ENCODE measurements around the gene KCNA5.
A peak's percentile ranks its signal among the peaks of the same experiment; 100 is the strongest.

Gene KCNA5

GRCh38 chr12:5043589-5044419 lies at the start of gene KCNA5:
Gene KCNA5 (plus strand): TSS chr12:5043879. CDS start chr12:5044148, 269 bp downstream.
- no peak for DNase-seq

GRCh38 chr12:4994622-4995021 lies 49.1 kb upstream of the KCNA5 start:
- DNase-seq, result no peak

GRCh38 chr12:4996714-4997113 lies 47.0 kb upstream of the KCNA5 start:
- DNase-seq, result no peak

- peak; percentile 38 for DNase-seq
These were observed 45.7 kb upstream of the KCNA5 start for GRCh38 chr12:4997939-4998338.

GRCh38 chr12:5000204-5000603 lies 43.5 kb upstream of the KCNA5 start:
- no peak for DNase-seq

- DNase-seq, result no peak
These were observed 42.9 kb upstream of the KCNA5 start for GRCh38 chr12:5000658-5001385.

GRCh38 chr12:5003025-5003666 lies 40.5 kb upstream of the KCNA5 start:
- no peak for DNase-seq

- no peak for DNase-seq
These were observed 35.0 kb upstream of the KCNA5 start for GRCh38 chr12:5008661-5009060.

- no peak for DNase-seq
These were observed 33.5 kb upstream of the KCNA5 start for GRCh38 chr12:5010151-5010550.

GRCh38 chr12:5012337-5012736 lies 31.3 kb upstream of the KCNA5 start:
- DNase-seq, result no peak

- no peak for DNase-seq
These were observed 30.4 kb upstream of the KCNA5 start for GRCh38 chr12:5013266-5013730.

- DNase-seq, result no peak
These were observed 29.4 kb upstream of the KCNA5 start for GRCh38 chr12:5014269-5014668.

GRCh38 chr12:5015711-5016492 lies 27.8 kb upstream of the KCNA5 start:
- DNase-seq, result no peak

GRCh38 chr12:5016526-5016925 lies 27.2 kb upstream of the KCNA5 start:
- no peak for DNase-seq

GRCh38 chr12:5017638-5018348 lies 25.9 kb upstream of the KCNA5 start:
- no peak for DNase-seq

- DNase-seq, result no peak
These were observed 25.0 kb upstream of the KCNA5 start for GRCh38 chr12:5018677-5019076.

- DNase-seq, result no peak
These were observed 21.7 kb upstream of the KCNA5 start for GRCh38 chr12:5022025-5022424.

GRCh38 chr12:5022465-5023061 lies 21.1 kb upstream of the KCNA5 start:
- DNase-seq, result no peak

GRCh38 chr12:5023842-5024241 lies 19.8 kb upstream of the KCNA5 start:
- no peak for DNase-seq

- DNase-seq, result no peak
These were observed 17.2 kb upstream of the KCNA5 start for GRCh38 chr12:5026342-5026938.

All from T1000 (cell line).